Stimulated activated CD8-positive, alpha-beta memory T cell treated with anti-CD3 and anti-CD28 coated beads, Interleukin-15, amount 100 ng/mL, for 48 hours (primary cell): ENCODE measurements around the gene FKBP5.
"Not testable (repeated sequence)": the region's sequence is repeated elsewhere in the genome, so short reads cannot be mapped to it uniquely, and the experiment has no call there.

Experiments used
- DNase-seq, 2 donors: peaks; one replicate each; pipeline ENCODE4 v3.0.0-alpha.2; 2020; ENCODE audit warnings: low read depth in 2 of 2

Gene FKBP5

DNA sequence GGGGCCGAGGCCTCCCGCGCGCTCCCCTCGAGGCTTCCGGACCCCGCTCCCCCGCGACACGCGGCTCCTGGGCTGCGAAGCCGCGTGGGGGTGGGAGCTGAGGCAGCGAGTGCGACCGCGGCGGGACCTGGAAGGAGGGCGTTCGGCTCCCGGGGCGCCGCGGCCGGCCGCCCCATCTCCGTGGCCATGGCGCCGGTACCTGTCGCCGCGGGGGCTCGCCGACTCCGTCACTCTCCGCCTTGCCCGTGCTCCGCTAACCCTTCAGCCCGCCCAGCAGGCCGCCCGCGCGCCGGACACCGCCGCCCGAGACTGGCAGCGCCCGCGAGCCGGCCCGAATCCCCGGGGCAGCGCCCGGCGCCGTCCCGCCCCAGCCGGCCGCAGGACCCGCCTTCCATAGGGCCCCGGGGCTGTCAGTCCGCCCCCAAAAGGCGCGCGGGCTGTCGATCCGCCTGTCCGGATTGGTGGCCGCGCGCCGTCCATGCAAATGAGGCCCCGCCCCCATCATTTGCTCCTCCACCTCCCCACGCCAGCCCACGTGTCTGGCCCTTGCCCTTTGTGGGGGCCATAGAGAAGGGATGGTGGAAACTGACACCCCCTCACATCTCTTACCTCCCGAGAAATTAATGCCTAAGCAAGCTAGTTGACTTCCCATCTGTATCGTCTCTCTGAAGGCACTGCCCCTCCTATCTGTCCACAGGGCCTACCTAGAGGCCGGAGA lies at the start of gene FKBP5:
Gene FKBP5 (minus strand): TSS at position 311 of the 718 bp plus-strand sequence. CDS start 46,091 bp downstream, outside the sequence.
- peak; percentile 88 to 90 for DNase-seq

DNA sequence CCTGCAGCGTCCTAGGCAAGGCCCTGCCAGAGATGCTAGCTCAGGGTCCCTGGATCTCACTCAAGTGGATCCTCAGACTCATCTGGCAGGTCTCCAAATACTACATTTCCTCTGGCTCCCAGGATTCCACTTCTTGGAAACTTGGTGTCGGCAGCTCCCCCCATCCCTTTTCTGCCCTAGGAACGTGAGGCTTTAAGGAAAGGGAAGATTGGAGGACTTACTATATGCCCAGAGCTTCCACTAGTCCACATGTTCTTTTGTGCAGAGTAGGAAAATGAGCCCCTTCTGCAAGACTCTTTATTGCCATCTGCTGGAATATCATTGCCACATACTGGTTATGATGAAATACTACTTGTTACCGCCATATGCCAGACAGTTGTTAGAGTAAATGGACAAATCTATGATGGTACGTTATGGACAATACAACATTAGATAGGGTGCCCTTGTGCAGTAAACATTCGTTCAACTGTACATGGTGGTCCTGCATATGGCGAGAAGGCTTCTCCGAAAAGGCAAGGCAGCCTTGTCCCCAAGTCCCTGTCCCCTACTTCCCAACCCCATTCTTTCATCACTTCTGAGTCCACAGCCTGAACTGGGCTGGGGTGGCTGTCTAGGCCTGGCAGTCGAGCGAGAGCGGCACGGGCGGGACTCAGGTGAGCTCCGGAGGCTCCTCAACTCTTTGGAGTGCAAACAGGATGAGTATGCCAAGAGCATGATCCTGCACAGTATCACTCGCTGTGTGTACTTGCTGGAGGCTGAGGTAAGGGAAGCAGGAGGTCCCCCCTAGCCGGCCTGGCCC lies 48.9 kb upstream of the FKBP5 start:
- no peak for DNase-seq

DNA sequence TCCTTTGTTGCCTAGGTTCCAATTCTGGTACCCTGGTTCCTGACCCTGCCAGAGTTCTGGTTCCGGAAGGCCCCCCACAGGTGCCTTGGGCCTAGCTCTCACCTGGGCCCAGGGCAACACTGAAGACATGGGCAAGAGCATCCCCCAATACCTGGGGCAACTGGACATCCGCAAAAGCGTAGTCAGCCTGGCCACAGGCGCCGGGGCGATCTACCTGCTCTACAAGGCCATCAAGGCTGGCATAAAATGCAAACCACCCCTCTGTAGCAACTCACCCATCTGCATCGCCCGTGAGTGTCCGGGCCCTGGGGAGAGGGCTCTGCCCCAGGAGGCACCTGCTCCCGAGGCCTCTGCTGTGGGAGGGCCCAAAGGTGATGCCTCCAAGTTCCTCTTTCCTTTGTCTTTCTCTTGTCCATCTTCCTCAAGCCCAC lies 48.3 kb upstream of the FKBP5 start, which contains the start of gene ARMC12:
Gene ARMC12 (plus strand): TSS at position 51 of the 431 bp plus-strand sequence. CDS start 77 bp downstream, at position 128.
- no peak for DNase-seq

DNA sequence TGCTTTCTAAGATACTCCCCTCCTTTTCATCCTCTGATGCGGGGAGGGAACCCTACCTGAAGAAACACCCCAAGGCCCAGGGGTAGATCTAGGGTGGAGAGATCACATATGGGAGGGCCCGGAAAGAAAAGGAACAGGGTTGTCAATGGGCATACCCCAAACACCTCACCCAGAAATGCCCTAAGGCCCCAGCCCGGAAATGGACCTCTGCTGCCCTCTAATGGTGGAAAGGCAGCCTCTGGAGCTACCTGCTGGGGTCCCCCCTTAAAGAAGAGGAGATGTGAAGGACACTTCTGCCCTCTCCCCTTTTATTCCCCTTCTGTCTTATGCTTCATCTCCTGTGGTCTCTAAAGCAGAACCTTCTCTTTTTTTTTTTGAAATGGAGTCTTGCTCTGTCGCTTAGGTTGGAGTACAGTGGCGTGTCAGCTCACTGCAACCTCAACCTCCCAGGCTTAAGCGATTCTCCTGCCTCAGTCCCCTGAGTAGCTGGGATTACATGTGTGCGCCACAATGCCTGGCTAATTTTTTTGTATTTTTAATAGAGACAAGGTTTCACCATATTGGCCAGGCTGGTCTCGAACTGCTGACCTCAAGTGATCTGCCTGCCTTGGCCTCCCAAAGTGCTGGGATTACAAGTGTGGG lies 47.7 kb upstream of the FKBP5 start:
- DNase-seq = peak; percentile 65 to 72

DNA sequence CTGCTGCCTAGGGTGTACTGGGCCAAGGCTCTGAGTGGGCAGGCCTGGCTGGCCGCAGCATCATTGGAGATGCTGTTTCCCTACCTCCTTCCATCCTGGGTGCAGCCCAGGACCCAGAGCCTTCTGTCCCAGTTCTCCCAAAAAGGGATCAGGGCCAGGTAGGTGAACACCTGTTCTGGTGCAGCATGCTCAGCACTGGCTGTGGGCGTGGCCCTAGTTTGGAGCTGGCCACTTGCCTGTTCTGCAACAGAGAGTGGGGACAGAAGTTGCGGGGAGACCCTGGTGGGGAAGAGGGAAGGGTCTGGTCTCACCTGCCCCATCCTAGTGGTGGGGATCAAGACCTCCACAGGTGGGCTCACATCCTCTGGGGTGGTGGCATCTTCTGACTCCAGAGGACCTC lies 46.7 kb upstream of the FKBP5 start:
- DNase-seq = no peak

DNA sequence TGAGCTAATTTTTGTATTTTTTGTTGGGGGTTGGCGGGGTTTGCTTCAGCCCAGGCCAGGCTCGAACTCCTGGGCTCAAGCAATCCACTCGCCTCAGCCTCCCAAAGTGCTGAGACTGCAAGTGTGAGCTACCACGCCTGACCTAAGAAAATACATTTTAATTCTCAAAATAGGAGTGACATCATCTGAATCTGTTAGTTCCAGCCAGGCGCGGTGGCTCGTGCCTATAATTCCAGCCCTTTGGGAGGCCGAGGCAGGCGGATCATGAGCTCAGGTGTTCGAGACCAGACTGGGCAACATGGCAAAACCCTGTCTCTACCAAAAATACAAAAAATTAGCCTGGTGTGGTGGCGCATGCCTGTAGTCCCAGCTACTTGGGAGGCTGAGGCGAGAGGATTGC lies 45.6 kb upstream of the FKBP5 start:
- not testable (repeated sequence) for DNase-seq

DNA sequence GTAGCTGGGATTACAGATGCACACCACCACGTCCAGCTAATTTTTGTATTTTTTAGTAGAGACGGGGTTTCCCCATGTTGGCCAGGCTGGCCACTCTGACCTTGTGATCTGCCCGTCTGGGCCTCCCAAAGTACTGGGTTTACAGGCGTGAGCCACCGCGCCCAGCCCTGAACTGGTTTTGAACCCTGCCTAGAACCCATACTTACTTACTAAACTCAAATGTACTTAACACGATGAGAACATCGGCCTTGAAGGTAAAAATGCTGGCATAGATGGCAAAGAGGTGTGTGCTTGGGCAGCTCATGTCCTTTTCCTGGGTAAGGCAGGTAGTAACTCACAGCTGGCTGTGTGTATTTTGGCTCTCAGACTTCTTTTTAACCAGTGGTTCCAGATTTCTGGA lies 44.9 kb upstream of the FKBP5 start:
- DNase-seq = no peak

DNA sequence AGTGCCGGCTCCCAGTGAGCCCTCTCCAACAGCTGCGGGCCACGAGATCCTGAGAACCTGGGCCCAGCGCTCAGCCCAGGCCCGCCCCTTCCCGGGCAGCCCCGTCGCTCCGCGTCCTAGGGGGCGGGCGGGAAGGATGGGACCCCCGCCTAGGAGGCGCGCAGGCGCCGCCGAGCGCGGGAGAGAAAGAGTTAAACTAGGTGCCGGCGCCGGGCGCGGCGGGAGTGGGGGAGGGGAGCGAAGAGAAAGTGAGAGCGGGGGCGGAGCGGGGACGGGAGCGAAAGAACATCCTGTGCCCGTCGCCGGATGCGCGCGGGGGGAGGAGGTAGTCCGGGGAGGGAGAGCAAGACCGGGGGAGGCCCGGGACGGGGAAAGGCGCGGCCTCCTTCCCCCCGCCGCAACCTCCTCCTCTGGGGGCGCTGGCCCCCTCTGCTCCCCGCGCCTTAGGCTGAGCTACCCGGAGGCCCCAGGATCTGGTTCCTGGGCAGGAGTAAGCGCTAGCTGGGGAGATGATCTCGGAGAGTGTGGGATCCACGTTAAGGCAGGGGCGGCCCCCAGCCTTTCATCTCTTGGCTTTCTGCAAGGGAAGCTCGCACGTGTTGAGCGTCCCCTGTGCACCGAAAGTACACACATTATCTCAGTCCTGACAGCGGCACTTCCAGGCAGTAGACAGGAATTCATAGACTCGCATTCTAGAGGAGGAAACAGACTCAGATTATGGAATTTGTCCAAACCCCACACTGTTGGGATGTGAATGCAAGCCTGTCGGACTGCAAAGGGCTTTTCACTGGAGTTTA lies 43.2 kb upstream of the FKBP5 start:
- peak; percentile 89 to 90 for DNase-seq

DNA sequence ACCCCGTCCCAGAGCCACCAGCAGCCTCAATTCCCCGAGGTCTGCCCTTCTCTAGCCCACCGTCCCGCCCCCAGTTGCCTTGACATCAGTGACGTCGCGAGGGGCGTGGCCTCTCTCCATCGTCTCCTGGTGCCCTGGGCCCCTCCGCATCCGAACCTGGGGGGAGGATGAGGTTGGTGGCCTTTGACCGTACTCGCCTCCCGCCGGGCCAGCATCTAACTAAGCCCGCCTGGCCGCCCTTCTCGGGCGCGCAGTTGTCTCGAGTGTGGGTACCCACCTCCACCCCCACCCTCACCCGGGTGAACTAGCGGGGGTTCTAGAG lies 42.7 kb upstream of the FKBP5 start:
- DNase-seq = peak; percentile 90

DNA sequence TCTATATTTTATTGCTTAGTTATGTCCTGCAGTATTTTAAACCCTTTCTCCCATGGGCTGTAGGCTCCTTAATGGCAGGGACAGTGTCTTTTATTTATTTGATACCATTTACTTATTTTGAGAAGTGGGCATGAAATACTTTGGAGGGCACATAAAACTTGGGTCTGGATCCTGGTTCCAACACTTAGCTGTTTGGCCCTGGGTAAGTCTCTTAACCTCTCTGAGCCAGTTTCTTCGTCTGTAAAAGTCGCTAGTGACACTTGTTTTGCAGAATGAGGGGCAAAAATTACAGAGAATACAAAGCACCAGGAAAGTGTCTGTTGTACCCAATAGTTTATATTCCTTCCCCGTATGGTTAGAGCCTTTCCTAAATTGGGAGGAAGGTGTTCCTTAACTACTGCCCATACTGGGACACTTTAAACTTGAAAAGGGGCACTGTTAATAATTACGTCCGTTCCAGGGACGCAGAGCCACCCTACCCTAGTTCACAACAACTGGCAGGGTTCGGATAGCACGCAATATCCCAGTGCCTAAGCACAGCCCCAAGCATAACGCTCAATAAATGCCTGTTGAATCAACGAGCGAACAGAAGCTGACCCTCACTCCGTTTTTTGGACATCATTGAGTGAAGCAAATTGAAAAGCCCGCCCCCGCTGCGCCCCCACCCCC lies 42.2 kb upstream of the FKBP5 start:
- no peak for DNase-seq

DNA sequence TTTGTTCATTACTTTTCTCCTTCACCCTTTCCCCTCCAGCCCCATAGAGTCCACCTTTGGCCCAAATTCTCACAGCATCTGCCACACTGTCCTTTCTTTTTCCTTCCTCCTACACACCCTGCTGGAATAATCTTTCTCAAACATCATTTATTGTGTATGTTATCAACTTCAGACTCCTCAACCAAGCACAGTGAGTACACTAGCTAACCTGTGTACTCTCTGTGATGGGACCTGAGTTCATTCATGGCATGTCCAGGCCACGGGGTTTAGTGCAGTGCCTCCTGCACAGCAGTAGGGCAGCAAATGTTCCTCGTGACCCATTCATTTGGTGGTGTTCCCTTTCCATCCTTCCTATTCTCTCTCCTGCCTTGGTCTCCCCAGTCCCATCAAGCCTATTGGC lies 41.0 kb upstream of the FKBP5 start:
- DNase-seq = no peak

DNA sequence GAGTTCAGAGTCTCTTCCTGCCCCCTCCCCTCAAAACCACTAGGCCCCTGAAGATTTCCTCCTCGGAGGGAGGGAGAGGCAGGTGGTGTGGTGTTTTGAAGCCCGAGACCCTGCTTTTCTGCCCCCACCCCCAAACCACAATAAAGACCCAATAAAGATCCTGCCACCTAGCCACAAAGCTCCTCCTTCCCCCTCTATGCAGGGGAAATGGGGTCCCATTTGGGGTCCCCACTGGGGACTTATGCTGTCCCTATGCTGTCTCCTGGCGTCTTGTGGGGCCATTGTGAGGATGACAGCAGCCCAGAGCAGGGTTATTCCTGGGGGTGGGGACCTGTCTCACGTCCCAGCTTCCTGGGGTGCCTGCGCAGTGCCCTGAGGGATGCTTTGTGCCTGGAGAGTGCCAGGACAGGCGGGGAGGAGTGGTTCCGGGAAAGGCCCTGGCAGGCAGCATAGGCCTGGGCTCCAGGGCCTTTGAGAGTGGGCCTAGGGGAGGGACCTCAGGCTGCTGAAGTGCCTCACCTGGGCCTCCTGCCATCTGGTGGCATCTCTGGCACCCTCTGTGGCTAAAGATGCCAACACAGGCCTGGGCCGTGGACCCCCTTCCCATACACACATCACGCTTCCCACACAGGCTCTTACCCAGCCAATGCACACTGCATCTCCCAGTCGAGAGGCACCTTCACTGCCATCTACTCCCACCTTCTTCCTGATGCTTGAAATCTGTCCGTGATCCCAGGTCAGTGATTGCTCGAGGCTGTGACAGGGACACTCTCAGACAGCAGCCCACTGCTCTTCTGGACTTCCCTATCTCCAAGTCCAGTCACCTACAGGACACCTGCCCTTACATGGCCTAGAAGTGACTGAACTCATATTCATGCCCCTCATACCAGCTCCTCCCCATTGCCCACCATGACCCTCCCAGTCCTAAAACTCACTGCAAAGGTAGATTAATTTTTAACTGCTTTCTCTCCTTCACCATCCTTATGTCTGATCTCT lies 40.3 kb upstream of the FKBP5 start:
- DNase-seq = no peak

DNA sequence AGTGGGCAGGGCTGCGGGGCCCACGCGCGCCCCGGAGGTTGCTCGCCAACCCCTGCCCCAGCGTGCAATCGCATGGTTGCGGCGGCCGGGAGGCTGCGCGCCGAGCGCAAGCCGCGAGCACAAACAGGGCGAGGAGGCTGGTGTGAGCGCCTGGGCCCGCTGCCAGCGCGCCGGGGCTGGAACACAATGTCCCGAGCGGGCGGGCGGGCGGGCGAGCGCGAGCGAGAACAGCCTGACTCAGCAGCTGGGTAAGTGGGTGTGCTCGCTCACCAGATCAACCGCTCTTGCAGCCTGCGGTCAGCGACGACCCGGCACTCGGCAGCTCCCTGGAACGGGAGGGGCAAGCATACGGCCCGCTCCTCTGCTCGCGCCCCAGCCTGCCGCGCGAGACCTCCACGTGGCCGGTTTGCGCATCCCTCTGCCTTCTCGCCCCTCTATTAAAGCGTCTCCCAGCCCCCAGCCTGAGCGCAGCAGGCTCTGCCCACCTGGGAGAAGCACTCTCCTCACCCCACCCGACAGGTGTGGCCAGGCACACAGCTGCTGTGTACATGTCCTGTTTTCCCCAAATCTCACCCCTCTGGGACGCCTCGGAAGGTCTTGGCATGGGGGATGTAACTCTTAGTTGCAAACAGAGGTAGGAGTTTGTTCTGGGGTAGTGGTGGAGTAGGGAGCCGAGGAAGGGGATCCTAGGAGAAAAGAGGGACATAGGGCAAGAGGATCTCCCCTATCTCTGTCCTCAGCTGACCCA lies 39.4 kb upstream of the FKBP5 start:
- peak; percentile 85 to 86 for DNase-seq

DNA sequence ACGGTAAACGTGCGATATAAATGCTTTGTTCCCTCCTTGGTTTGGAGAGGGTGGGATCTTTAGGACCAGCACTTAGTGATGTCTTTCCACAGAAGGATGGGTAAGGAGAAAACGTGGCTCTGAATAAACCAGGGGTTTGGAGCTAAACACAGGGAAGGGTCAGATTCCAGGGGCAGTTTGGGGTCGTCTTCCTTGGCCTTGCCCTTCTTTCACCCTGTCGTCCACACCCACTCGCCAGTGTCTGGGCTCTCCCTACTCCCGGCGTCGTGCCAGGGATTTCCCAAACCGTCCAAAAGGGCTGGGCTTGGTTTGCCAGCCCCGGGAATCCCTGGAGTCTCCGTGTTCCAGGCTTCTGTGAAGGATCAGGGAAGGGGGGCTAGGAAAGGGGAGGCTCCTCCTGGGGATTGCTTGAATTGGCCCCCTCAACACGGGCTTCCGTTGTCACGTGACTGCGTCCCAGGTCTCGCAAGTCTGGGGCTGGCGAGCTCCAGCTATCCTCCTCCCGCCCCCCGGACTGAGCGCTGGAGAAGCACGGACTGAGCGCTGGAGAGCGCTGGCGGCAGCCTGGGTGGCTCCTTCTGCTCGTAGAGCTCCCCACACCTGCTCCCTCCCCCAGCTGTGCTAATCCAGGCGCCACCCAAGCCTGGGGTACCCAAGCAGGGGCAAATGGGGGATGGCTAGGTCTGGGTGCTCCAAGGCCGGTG lies 38.7 kb upstream of the FKBP5 start:
- DNase-seq = no peak

DNA sequence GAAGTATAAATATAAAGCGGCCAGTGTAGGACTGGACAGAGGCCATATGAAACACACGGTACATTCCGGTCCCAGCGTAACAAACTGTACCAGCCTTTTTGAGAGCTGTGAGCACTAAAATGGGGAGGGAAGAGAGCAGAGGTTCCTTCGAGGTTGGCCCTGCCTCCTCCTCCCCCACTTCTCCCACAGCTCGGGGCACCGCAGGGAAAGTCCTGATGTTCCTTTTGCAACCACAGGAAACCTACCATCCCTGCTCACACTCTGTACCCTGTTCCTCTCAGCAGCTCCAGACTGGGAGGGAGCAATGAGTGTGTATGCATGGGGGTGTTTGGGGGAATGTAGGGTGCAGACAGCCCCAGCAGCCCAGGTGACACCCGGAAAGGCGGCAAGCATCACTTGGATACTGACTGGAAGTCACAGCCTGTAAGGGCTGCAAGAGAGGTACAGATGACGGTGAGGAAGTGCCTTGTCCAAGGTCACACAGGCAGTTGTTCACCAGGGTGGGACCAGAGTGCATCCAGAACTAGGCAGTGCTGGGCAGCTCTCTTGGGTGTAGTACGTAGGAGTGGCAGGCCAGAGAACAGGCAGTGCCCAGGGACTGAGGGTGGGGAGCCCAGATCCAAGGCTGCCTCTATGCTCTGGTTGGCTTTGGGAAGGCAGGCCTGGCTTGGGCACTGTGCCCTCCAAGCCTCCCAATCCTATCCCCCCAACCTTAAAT lies 37.2 kb upstream of the FKBP5 start:
- DNase-seq = no peak

DNA sequence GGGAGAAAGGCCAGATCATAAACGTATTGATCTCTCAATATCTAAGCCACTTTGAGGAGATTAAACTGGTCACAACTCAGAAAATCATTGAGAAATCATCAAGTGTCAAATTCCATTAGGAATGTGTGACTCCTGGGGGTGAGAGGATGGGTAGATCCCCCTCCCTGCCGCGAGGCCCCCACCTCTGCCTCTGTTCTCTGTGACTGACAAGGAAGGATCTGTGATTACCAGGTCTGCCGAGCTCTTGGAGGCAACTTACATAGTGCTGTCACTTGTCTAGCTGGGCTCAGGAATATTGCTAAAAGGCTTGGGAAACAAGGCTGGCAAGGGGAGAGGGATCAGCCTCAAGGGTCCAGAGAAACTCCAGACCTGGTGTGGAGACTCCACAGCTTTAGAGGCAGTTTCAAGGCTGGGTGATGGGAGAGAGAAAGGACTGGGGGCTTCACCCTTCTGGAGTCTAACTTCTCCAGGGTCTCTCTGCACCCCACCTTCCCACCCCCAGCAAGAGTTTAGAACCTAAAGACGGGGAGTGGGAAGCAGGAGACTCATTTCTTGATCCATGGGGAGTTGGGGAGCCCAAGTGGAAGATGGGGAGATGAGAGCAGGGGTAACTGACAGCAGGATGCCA lies 36.5 kb upstream of the FKBP5 start:
- no peak for DNase-seq

DNA sequence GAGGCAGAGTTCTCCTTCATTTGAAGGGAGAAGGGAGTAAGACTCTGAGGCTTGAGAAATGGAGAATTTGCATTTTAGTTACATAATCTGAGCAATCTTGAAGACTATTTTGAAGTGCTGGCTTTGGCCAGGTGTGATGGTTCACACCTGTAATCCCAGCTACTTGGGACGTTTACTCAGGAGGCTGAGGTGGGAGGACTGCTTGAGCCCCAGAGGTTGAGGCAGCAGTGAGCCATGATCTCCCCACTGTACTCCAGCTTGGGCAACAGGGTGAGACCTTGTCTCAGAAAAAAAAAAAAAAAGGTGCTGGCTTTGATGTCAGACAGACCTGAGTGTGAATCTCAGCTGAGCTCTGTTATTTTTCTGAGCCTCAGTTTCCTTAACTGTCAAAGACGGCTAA lies 35.8 kb upstream of the FKBP5 start:
- DNase-seq = no peak

DNA sequence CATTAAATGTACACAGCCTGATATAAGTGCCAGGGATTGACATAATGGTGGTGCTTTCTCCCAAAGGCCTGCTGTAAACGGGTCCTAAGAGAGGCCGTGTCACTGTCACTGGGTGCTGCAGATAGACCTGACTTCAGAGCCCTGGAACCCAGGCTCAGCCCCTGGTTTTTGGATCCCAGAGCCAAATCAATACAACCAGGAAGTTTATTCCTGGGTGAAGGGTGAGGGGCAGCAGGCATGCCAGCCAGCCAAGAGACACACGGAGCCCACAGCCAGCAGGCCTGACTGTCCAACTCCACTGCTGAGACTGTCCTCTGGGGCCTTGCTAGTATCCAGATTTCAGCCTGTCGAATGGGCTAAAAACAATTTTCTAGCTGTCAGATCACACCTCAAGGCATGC lies 35.3 kb upstream of the FKBP5 start:
- no peak for DNase-seq
